ENCODE measurements around the gene RIBC2. TPM values are rescaled to one million over a fixed set of nuclear protein-coding genes. Genes with fewer than 3 reads are reported as not detected.
"Not testable (repeated sequence)": the region's sequence is repeated elsewhere in the genome, so short reads cannot be mapped to it uniquely, and the experiment has no call there.

RIBC2 gene
- total RNA-seq, 2 donors from 2014 or later, result 6.5 to 11.1 TPM

- not testable (repeated sequence) for H3K36me3 Mint-ChIP-seq (ENCODE audit: low read depth); H3K4me3 Mint-ChIP-seq; H3K9me3 Mint-ChIP-seq; H3K4me1 Mint-ChIP-seq; H3K27me3 Mint-ChIP-seq; ATAC-seq (replicated peaks); H3K27ac Mint-ChIP-seq
These were observed 35.9 kb downstream of the RIBC2 start for GRCh38 chr22:45449442-45449841.

- no peaks in the 10 kb centered on the region for H3K36me3 Mint-ChIP-seq (ENCODE audit: low read depth)
- H3K4me3 Mint-ChIP-seq, result no peak overlapping the region
- peaks cover 4% of the 10 kb centered on the region for H3K27me3 Mint-ChIP-seq
- no peak for ATAC-seq (replicated peaks)
- no peaks in the 10 kb centered on the region for H3K4me1 Mint-ChIP-seq
- no peak overlapping the region for H3K27ac Mint-ChIP-seq
- no peaks in the 10 kb centered on the region for H3K9me3 Mint-ChIP-seq
These were observed 36.8 kb downstream of the RIBC2 start for GRCh38 chr22:45450101-45450785.

- Mint-ChIP-seq H3K27ac (no peak overlapping the region), H3K9me3 (no peaks in the 10 kb centered on the region), H3K27me3 (peaks cover 4% of the 10 kb centered on the region), H3K36me3 (ENCODE audit: low read depth) (no peaks in the 10 kb centered on the region), H3K4me1 (no peaks in the 10 kb centered on the region), H3K4me3 (no peak overlapping the region)
- no peak for ATAC-seq (replicated peaks)
These were observed 37.6 kb downstream of the RIBC2 start for GRCh38 chr22:45450921-45451651.

- H3K27ac Mint-ChIP-seq, result no peak overlapping the region
- no peaks in the 10 kb centered on the region for H3K4me1 Mint-ChIP-seq
- no peaks in the 10 kb centered on the region for H3K36me3 Mint-ChIP-seq (ENCODE audit: low read depth)
- ATAC-seq (replicated peaks), result no peak
- no peaks in the 10 kb centered on the region for H3K9me3 Mint-ChIP-seq
- H3K4me3 Mint-ChIP-seq, result no peak overlapping the region
- peaks cover 5% of the 10 kb centered on the region for H3K27me3 Mint-ChIP-seq
These were observed 38.5 kb downstream of the RIBC2 start for GRCh38 chr22:45451972-45452371.

- Mint-ChIP-seq H3K36me3 (ENCODE audit: low read depth) (no peaks in the 10 kb centered on the region), H3K4me3 (no peak overlapping the region), H3K27ac (no peak overlapping the region), H3K9me3 (no peaks in the 10 kb centered on the region), H3K27me3 (peaks cover 8% of the 10 kb centered on the region), H3K4me1 (no peaks in the 10 kb centered on the region)
- ATAC-seq (replicated peaks), result no peak
These were observed 39.3 kb downstream of the RIBC2 start for GRCh38 chr22:45452565-45453379.

GRCh38 chr22:45453764-45454163 lies 40.3 kb downstream of the RIBC2 start:
- no peak overlapping the region for H3K4me3 Mint-ChIP-seq
- H3K4me1 Mint-ChIP-seq, result no peaks in the 10 kb centered on the region
- no peak overlapping the region for H3K27ac Mint-ChIP-seq
- no peak for ATAC-seq (replicated peaks)
- no peaks in the 10 kb centered on the region for H3K36me3 Mint-ChIP-seq (ENCODE audit: low read depth)
- no peaks in the 10 kb centered on the region for H3K9me3 Mint-ChIP-seq
- H3K27me3 Mint-ChIP-seq, result peaks cover 8% of the 10 kb centered on the region

GRCh38 chr22:45454275-45454674 lies 40.8 kb downstream of the RIBC2 start:
- no peak overlapping the region for H3K4me3 Mint-ChIP-seq
- H3K27ac Mint-ChIP-seq, result no peak overlapping the region
- H3K4me1 Mint-ChIP-seq, result no peaks in the 10 kb centered on the region
- H3K27me3 Mint-ChIP-seq, result peaks cover 8% of the 10 kb centered on the region
- no peaks in the 10 kb centered on the region for H3K36me3 Mint-ChIP-seq (ENCODE audit: low read depth)
- ATAC-seq (replicated peaks), result no peak
- H3K9me3 Mint-ChIP-seq, result no peaks in the 10 kb centered on the region

- H3K27ac Mint-ChIP-seq, result no peak overlapping the region
- H3K4me1 Mint-ChIP-seq, result no peaks in the 10 kb centered on the region
- no peaks in the 10 kb centered on the region for H3K36me3 Mint-ChIP-seq (ENCODE audit: low read depth)
- no peak overlapping the region for H3K4me3 Mint-ChIP-seq
- no peak for ATAC-seq (replicated peaks)
- H3K27me3 Mint-ChIP-seq, result peaks cover 8% of the 10 kb centered on the region
- no peaks in the 10 kb centered on the region for H3K9me3 Mint-ChIP-seq
These were observed 41.7 kb downstream of the RIBC2 start for GRCh38 chr22:45455212-45455611.

GRCh38 chr22:45455621-45456020 lies 42.1 kb downstream of the RIBC2 start:
- H3K9me3 Mint-ChIP-seq, result no peaks in the 10 kb centered on the region
- peaks cover 8% of the 10 kb centered on the region for H3K27me3 Mint-ChIP-seq
- no peak overlapping the region for H3K27ac Mint-ChIP-seq
- no peaks in the 10 kb centered on the region for H3K36me3 Mint-ChIP-seq (ENCODE audit: low read depth)
- H3K4me1 Mint-ChIP-seq, result no peaks in the 10 kb centered on the region
- ATAC-seq (replicated peaks), result no peak
- no peak overlapping the region for H3K4me3 Mint-ChIP-seq

- H3K4me1 Mint-ChIP-seq, result no peaks in the 10 kb centered on the region
- H3K27me3 Mint-ChIP-seq, result peaks cover 8% of the 10 kb centered on the region
- no peaks in the 10 kb centered on the region for H3K9me3 Mint-ChIP-seq
- no peak for ATAC-seq (replicated peaks)
- H3K4me3 Mint-ChIP-seq, result no peak overlapping the region
- no peak overlapping the region for H3K27ac Mint-ChIP-seq
- no peaks in the 10 kb centered on the region for H3K36me3 Mint-ChIP-seq (ENCODE audit: low read depth)
These were observed 43.3 kb downstream of the RIBC2 start for GRCh38 chr22:45456811-45457210.

- peaks cover 4% of the 10 kb centered on the region for H3K27me3 Mint-ChIP-seq
- H3K4me3 Mint-ChIP-seq, result no peak overlapping the region
- H3K9me3 Mint-ChIP-seq, result no peaks in the 10 kb centered on the region
- no peaks in the 10 kb centered on the region for H3K4me1 Mint-ChIP-seq
- no peak for ATAC-seq (replicated peaks)
- H3K36me3 Mint-ChIP-seq (ENCODE audit: low read depth), result no peaks in the 10 kb centered on the region
- H3K27ac Mint-ChIP-seq, result no peak overlapping the region
These were observed 45.0 kb downstream of the RIBC2 start for GRCh38 chr22:45458532-45458931.

GRCh38 chr22:45459235-45459634 lies 45.7 kb downstream of the RIBC2 start:
- no peak overlapping the region for H3K4me3 Mint-ChIP-seq
- peaks cover 7% of the 10 kb centered on the region for H3K27me3 Mint-ChIP-seq
- no peaks in the 10 kb centered on the region for H3K9me3 Mint-ChIP-seq
- ATAC-seq (replicated peaks), result no peak
- no peaks in the 10 kb centered on the region for H3K36me3 Mint-ChIP-seq (ENCODE audit: low read depth)
- no peaks in the 10 kb centered on the region for H3K4me1 Mint-ChIP-seq
- H3K27ac Mint-ChIP-seq, result no peak overlapping the region

- no peaks in the 10 kb centered on the region for H3K4me1 Mint-ChIP-seq
- no peak for ATAC-seq (replicated peaks)
These were observed 47.0 kb downstream of the RIBC2 start for GRCh38 chr22:45460288-45461109.

GRCh38 chr22:45462034-45462655 lies 48.7 kb downstream of the RIBC2 start:
- Mint-ChIP-seq H3K27ac (no peak overlapping the region), H3K4me3 (no peak overlapping the region), H3K4me1 (no peaks in the 10 kb centered on the region), H3K36me3 (ENCODE audit: low read depth) (no peaks in the 10 kb centered on the region), H3K9me3 (no peaks in the 10 kb centered on the region), H3K27me3 (peaks cover 11% of the 10 kb centered on the region)
- no peak for ATAC-seq (replicated peaks)

More at GRCh38 chr22:45460288-45461109, 47.0 kb downstream of the RIBC2 start:
- Mint-ChIP-seq H3K27me3 (peaks cover 14% of the 10 kb centered on the region), H3K4me3 (no peak overlapping the region), H3K9me3 (no peaks in the 10 kb centered on the region), H3K36me3 (ENCODE audit: low read depth) (no peaks in the 10 kb centered on the region), H3K27ac (no peak overlapping the region)
